IMR-90 (cell line): Measurements from ENCODE around the gene RALGPS2.

Source experiments
- CEBPB ChIP-seq: IDR thresholded peaks from 2 replicates; pipeline ENCODE4 v1.6.1; 2012; ENCODE audit warnings: low read depth, low read length, improper control_type of control experiment
- CTCF ChIP-seq: conservative IDR thresholded peaks from 2 replicates; pipeline ENCODE4 v1.5.1; 2012; ENCODE audit warnings: mild to moderate bottlenecking, low read depth, low read length, improper control_type of control experiment
- POLR2A ChIP-seq: IDR thresholded peaks from 2 replicates; pipeline ENCODE4 v1.6.1; 2012; ENCODE audit warnings: mild to moderate bottlenecking, low read depth, low read length
- RCOR1 ChIP-seq: IDR thresholded peaks from 2 replicates; pipeline ENCODE4 v1.6.1; 2012; ENCODE audit warnings: mild to moderate bottlenecking, low read length, improper control_type of control experiment; ENCODE audit not compliant: insufficient replicate concordance

GRCh38 chr1:178724728-178725465 lies at the start of gene RALGPS2:
- TF ChIP-seq POLR2A (no peak; the same call in 1 of the 2 replicates), RCOR1 (no peak), CTCF (no peak), CEBPB (no peak)
